Choroid plexus epithelial cell (primary cell): Measurements from ENCODE around the gene MAP4K4.

Source experiments
- DNase-seq: peaks from one replicate; pipeline ENCODE4 v3.0.0-alpha.2; 2010; ENCODE audit warnings: low read depth
- H3K4me3 ChIP-seq: 2 replicates; pipeline ENCODE4 v1.5.1; 2011; ENCODE audit warnings: low read depth, mild to moderate bottlenecking, control low read depth, low read length, moderate library complexity
- CTCF ChIP-seq: conservative IDR thresholded peaks from 2 replicates; pipeline ENCODE4 v1.5.1; 2011; ENCODE audit warnings: low read depth, mild to moderate bottlenecking, control low read depth, inconsistent platforms, low read length, moderate library complexity

The MAP4K4 gene

GRCh38 chr2:101729521-101730190 lies 32.1 kb downstream of the MAP4K4 start:
- no peak for TF ChIP-seq CTCF
- no peak for DNase-seq
- no peak overlapping the region for H3K4me3 ChIP-seq

- H3K4me3 ChIP-seq, result no peak overlapping the region
- TF ChIP-seq CTCF, result no peak
- no peak for DNase-seq
Measured at GRCh38 chr2:101731221-101732054, 33.9 kb downstream of the MAP4K4 start.

- TF ChIP-seq CTCF, result no peak
- DNase-seq, result no peak
- no peak overlapping the region for H3K4me3 ChIP-seq
Measured at GRCh38 chr2:101732199-101732598, 34.7 kb downstream of the MAP4K4 start.

GRCh38 chr2:101732773-101733256 lies 35.3 kb downstream of the MAP4K4 start:
- no peak for DNase-seq
- H3K4me3 ChIP-seq, result no peak overlapping the region
- no peak for TF ChIP-seq CTCF

GRCh38 chr2:101733257-101733993 lies 35.9 kb downstream of the MAP4K4 start:
- no peak for TF ChIP-seq CTCF
- DNase-seq, result no peak
- H3K4me3 ChIP-seq, result no peak overlapping the region

GRCh38 chr2:101734505-101735165 lies 37.1 kb downstream of the MAP4K4 start:
- DNase-seq, result no peak
- TF ChIP-seq CTCF, result no peak

More at GRCh38 chr2:101734505-101735165, 37.1 kb downstream of the MAP4K4 start:
- no peak overlapping the region for H3K4me3 ChIP-seq
